Fibroblast of mammary gland (primary cell): ENCODE results near the gene CNOT6.
"Not testable (repeated sequence)": the region's sequence is repeated elsewhere in the genome, so short reads cannot be mapped to it uniquely, and the experiment has no call there.

Source experiments
- DNase-seq: peaks from one replicate; pipeline ENCODE4 v3.0.0-alpha.2; 2010; ENCODE audit warnings: low read depth
- H3K4me3 ChIP-seq: 2 replicates; pipeline ENCODE4 v1.5.1; 2011; ENCODE audit warnings: low read depth, mild to moderate bottlenecking, low read length, moderate library complexity; ENCODE audit not compliant: control insufficient read depth
- TF ChIP-seq, protein P1 (sequence below): conservative IDR thresholded peaks from 2 replicates; pipeline ENCODE4 v1.5.1; 2011; ENCODE audit warnings: low read depth, low read length, inconsistent platforms; ENCODE audit not compliant: control insufficient read depth, insufficient read depth

CNOT6 gene

DNA sequence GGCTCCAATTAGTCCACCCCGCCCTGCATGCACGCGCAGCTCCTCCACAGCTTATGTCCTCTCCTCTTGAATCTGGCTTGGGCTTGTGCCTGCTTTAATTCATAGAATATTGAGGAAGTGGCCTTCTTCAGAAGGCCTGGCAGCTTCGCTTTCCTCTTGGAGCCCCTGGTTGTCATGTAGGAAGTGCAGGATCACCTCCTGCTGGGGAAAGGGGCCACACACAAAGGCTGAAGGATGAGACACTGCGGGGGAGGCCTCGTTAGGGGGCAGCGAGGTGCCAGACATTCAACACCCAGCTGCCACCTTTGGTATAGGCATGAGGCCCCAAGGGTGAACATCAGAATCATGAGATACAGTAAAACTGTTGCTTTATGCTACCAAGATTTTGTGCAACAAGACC lies 2.7 kb upstream of the CNOT6 start:
- DNase-seq, result no peak
- TF ChIP-seq, protein P1, sequence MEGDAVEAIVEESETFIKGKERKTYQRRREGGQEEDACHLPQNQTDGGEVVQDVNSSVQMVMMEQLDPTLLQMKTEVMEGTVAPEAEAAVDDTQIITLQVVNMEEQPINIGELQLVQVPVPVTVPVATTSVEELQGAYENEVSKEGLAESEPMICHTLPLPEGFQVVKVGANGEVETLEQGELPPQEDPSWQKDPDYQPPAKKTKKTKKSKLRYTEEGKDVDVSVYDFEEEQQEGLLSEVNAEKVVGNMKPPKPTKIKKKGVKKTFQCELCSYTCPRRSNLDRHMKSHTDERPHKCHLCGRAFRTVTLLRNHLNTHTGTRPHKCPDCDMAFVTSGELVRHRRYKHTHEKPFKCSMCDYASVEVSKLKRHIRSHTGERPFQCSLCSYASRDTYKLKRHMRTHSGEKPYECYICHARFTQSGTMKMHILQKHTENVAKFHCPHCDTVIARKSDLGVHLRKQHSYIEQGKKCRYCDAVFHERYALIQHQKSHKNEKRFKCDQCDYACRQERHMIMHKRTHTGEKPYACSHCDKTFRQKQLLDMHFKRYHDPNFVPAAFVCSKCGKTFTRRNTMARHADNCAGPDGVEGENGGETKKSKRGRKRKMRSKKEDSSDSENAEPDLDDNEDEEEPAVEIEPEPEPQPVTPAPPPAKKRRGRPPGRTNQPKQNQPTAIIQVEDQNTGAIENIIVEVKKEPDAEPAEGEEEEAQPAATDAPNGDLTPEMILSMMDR, result no peak
- H3K4me3 ChIP-seq, result no peak overlapping the region

- TF ChIP-seq, protein P1, result no peak
These were observed 1.8 kb upstream of the CNOT6 start for GRCh38 chr5:180492226-180492903.

GRCh38 chr5:180494510-180495181 lies 467 bp downstream of the CNOT6 start:
- H3K4me3 ChIP-seq, result peak overlapping the region; percentile 73
- no peak for DNase-seq
- TF ChIP-seq, protein P1, result no peak

More at GRCh38 chr5:180492226-180492903, 1.8 kb upstream of the CNOT6 start:
- H3K4me3 ChIP-seq, result no peak overlapping the region
- DNase-seq, result no peak

DNA sequence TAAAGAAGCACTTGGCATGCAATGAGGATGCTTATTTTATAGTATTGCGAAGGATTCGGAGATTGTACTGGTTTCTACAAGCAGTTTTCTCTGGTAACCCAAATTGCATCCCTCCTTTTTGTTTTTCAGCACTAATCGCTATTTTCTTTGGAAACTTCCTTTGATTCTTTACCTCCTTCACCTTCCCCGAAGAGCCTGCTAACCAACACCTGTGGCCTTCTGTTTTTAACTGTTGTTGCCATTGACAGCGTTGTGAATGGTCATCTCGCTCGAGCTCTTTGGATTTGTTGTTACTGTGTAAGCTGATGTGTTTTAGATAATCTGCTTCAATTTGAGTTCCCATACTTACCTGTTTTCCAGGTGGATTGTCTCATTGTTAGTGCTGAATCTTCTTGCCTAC lies 1.1 kb downstream of the CNOT6 start:
- TF ChIP-seq, protein P1, result no peak
- no peak for DNase-seq
- H3K4me3 ChIP-seq, result peak overlapping the region; percentile 73

GRCh38 chr5:180495991-180496741 lies 2.0 kb downstream of the CNOT6 start:
- no peak for DNase-seq
- H3K4me3 ChIP-seq, result no peak overlapping the region
- TF ChIP-seq, protein P1, result no peak

- not testable (repeated sequence) for DNase-seq, H3K4me3 ChIP-seq
These were observed 2.6 kb downstream of the CNOT6 start for GRCh38 chr5:180496806-180497205.

DNA sequence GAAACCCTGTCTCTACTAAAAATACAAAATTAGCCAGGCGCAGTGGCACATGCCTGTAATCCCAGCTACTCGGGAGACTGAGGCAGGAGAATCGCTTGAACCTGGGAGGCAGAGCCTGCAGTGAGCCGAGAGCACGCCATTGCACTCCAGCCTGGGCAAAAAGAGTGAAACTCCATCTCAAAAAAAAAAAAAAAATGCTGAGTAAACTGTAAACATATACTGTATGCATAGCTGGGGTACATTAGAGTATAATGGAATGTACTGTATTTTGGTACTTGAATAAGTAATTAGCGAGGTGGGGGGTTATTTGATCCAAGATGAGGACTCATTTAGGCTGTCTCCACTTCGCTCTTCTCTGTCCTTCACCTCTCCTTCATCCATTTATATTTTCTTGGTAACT lies 3.7 kb downstream of the CNOT6 start:
- not testable (repeated sequence) for H3K4me3 ChIP-seq, DNase-seq
